GM21786 (cell line): ENCODE results near the gene DPYSL3.
A peak's percentile ranks its signal among the peaks of the same experiment; 100 is the strongest.

Experiments used
- ATAC-seq: cut with Tn5 transposase; IDR thresholded peaks from one replicate; pipeline ENCODE4 v1.9.1; 2021; ENCODE audit not compliant: unreplicated experiment

Gene DPYSL3

DNA sequence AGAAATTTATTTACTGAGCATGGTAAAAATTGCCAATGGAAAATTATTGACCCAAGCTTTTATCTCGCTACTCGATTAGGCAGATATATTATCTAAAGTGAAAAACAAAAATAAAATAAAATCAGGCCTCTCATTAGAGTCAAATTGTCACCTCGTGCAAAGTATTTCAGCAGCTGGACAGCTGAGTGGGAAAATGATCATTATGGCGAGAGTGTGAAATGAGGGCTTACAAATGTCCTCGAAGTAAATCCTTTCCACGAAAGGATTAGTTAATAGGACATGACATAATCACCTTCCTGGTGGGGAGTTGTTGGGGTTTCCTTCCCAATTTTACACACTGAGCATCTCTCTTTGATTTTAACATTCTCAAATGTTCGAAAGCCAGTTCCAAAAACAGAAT, 5.4 kb upstream of the DPYSL3 start:
- no peak for ATAC-seq

DNA sequence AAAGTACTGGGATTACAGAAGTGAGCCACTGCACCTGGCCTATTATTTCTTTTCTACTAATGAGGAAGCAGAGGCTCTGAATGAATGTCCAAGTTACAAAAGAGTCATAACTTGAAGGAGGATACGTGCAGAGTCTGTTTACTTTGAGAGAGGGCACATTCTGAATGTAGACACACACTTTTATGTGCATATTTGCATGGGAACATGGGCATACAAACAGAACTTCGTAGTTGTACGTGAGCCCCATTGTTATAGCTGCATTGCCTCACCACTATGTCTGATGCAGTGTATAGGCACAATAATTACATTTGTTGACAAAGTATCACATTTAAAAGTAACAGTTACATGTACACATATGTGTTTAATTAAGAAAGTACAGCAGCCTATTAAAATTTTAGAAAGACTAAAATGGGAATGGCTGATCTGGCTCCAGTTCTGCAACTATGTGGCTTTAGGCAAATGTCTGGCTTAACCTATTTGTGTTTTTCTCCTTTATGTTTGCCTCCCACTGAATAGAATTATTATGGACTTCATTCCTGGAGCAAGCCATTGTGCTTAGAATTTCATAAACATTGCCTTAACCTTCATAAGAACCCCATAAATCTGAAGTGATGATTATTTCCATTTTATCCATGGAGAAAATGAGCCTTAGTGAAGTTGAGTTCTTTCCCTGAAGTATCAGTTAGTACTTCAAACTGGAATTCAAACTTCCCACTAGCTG, 3.0 kb upstream of the DPYSL3 start:
- no peak for ATAC-seq

DNA sequence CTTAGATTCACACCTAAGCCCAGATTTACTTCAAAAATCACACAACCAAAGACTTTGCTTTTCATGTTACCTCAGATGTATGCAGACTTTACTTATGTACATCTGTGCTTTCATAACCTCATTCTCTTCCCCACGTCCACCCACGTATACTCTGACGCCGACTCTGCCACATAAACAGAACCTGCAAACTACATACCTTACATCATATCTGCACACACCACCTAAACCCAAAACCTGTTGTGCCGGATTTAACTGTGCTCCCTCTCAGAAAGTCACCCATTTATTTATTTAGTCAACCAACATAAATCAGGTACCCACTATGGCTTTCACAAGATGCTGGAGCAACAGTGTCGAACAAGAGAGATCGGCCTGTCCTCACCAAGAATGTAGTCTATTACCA, 1.0 kb upstream of the DPYSL3 start:
- ATAC-seq: no peak

DNA sequence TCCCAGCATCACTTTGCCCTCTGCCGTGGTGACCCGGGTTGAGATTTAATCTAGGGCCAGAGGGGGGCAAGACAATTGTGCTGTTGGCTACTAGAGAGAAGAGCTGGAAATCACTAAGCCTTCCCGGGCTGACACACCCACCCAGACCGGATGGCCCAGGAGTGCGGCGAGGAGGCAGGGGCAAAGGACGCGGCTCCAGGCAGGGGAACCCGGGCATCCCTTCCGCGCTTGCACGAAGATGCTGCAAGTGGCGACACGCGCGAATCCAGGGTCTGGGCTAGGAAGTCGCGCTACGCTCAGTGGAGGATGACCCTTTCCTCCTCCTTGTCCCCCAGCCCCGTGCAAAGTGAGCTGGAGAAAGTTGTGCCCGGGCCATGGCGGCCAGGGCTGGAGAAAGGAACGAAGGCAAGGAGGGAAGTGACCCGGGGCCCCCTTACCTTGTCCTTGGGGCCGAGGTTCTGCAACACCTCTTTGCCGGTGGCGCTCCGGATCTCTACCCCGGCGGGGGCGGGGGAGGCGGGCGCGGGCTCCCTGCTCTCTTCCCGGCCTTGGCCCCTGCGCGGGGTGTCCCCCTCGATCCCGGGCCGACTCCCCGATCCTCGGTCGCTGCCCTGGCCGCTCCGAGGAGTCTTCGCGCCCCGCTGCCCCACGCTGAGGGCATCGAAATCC, 693 bp downstream of the DPYSL3 start:
- ATAC-seq: no peak

DNA sequence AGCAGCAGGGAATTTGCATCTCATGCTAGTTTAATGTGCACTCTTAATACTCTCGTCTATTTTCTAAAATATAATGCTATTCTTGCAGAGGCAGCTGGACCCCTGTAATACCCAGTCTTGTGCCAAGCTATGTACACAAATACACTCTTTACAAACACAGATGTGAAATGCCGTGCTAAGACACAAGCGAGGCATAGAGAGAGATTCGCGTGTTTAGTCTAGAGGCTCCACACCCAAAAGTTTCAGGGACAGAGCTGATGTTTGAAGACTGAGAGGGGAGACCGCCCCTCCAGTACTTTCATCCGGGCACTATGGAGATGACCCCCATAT, 1.2 kb downstream of the DPYSL3 start:
- ATAC-seq: no peak

DNA sequence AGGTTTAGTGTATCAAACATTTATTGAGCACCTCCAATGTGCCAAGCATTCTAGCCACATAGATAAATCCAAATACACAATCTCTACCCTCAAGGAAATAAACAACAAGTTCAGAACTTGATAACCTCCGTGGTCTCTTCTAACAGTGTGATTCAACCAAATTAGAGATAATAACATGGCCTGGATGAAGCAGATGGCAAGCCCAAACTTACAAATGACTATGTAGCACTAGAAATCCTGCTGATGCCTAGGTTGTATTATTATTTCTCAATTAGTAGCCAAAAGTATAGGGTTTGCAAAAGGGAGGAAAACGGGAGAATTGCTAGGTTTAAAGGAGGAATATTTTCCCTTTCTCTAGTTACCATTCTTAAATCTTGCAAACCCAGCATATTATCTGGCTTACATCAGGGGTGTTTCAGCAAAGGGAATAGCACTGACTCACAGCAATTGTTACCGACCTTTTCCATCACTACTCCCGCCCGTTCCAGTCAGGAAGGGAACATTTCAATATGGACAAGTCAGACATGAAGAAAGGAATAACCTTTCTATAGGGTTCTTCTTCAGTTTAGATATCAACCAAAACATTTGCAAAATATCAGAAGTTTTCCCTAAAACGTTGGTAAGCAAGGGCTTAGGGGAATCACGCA, 2.3 kb downstream of the DPYSL3 start:
- ATAC-seq: no peak

DNA sequence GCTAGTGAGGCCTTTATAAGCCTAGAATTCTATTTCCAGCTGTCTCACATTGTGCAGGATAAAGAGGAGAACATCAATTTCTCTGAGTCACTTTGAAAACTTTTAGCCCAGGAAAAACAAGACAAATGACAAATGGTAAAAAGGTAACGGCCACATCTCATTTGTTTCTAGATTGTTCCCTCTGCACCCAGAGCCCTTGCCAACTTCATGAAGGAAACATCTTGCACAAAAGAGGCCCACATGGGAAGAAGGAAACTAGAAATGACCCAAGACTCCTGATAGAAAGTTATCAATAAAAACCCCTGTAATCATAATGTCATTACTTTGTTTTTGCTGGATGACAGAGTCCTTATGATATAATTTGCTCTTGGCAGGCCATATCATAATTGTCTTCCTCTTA, 5.3 kb downstream of the DPYSL3 start:
- no peak for ATAC-seq

DNA sequence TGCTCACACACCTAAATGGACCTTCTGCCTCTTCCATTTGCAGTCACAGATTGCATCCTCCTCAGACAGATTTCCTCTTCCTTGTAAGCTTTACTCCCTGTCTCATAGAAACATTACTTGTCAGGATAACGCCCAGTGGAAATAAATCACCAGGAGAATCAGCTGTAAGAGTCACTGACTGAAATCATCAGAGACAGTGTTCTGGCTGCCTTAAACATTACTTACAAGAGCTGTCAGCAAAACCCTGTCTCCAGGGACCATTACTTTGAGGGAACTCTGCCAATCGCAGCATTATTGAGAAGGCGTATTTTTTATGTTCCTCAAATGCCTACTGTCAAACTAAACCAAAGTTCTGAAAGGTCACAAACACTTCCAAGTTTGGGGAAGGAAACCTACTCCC, 5.9 kb downstream of the DPYSL3 start:
- ATAC-seq: no peak

GRCh38 chr5:147490989-147491388, 18.9 kb downstream of the DPYSL3 start:
- ATAC-seq: no peak

DNA sequence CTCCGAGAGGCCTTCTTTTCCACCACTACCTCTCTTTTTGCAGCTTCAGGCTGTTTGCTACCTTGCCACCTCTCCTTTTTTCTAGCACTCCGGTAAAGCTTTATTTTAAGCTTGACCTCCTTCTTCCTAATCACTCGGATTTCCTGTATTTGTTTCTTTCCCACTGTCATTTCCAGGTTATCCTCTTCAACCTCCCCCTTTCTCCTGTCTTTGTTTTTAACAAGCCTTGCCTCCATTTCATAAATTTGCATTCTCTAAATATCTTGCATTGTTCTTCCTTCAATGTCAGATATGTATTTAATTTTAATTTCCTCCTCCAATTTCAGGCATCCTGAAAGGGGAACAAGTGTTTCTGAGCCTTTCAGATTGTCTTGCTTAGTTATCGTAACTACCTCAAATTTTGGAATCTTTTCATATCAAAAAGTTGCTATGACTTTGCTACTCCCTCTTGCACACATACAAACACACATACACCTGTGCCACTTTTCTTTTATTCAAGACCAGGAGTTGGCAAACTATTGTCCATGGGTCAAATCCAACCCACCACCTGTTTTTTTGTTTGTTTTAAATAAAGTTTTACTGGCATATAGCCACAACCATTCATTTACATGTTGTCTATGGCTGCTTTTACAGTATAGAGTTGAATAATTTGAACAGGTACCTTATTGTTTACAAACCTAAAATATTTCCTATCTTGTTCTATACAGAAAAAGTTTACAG, 22.7 kb downstream of the DPYSL3 start:
- ATAC-seq: no peak

DNA sequence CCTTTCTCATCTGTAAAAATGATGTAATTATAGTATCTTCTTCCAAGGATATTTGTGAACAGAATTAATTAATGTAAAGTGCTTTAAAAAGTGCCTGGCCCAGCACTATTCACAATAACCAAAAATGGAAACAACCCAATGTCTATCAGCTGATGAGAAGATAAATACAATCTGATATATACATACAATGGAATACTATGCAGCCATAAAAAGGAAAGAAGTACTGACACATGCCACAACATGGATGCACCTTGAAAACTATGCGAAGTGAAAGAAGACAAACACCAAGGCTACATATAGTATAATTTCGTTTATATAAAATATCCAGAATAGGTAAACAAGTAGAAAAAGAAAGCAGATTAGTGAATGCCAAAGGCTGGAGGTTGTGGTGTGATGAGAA, 24.1 kb downstream of the DPYSL3 start:
- ATAC-seq: no peak

DNA sequence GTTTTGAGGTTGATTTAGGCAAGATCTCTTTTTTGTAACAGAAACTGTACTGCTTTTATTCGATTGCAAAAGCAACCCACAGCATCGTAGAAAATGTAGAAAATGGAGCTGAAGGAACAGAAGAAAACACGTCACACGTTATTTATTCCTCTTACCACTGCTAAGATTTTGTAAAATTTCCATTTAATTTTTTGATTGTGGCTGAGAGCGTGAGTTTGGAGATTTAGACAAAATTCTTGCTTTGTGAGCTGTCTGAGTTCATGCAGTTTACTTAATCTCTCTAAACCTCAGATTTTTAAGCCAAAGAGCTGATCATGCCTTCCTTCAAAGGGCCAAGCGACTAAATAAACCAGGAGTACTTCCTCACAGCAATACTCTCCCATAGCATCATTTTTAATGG, 24.8 kb downstream of the DPYSL3 start:
- ATAC-seq: no peak

DNA sequence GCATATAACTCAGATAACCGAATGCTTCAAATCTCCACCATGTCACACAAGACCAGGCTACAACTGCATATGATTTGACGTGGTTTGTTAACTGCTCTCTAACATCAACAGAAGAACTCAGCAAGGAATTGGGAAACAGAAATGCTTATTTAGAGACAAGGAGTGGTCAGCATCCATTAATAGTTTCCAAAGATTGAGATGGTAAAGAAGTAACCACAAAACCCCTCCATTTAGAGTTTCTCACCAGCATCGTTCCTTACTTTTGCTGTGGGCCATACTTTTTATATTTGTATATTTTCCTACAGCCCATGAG, 25.2 kb downstream of the DPYSL3 start:
- ATAC-seq: no peak

DNA sequence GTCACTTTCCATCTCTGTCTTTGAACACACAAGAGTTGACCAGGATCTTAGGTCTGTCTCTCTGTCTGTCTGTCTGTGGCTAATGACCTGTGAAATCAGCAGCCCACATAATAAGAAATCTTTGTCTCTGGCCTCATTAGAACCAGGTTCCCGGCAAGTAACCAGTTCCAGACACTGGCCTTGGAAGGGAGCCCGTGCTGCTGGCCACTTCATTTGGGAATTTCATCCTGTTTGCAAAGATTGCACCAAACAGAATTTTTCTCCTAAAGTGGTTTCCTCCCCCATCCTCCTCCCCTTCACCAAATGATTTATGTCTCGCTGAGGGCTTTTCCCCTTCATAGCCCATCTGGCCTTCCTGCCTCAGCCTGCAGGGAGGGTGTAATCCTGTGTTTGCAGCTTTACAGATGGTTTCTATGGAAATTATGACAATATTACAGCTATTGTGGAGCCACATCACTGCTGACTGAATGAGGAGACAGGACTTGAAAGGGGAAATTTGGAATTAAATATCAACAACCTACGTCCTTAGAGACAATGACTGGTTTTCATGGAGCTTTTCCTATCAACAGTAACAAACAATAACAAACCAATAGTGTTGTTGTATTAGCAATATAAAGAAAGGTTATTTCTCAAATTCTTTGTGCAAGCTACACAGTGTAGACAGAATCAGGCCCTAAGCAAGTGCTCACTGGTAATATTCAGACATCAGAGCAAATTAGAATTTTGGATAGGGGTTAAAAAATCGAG, 25.7 kb downstream of the DPYSL3 start:
- no peak for ATAC-seq

- no peak for ATAC-seq
Observed at GRCh38 chr5:147483188-147483790, 26.6 kb downstream of the DPYSL3 start.

DNA sequence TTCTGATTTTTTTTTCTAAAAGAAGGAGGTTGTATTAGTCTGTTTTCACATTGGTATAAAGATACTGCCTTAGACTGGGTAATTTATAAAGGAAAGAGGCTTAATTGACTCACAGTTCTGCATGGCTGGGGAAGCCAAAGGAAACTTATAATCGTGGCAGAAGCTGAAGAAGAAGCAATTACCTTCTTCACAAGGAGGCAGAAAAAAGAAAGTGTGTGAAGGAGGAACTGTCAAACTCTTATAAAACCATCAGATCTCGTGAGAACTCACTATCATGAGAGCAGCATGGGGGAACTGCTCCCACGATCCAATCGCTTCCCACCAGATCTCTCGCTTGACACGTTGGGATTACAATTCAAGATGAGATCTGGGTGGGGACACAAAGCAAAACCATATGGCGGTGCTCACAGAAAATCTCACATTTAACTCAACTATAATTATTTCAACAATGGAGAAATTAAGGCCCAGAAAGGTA, 27.1 kb downstream of the DPYSL3 start:
- ATAC-seq: no peak

- ATAC-seq: peak; percentile 75
Observed at GRCh38 chr5:147481874-147482705, 27.8 kb downstream of the DPYSL3 start.

GRCh38 chr5:147481376-147481775, 28.5 kb downstream of the DPYSL3 start:
- no peak for ATAC-seq

GRCh38 chr5:147479949-147480348, 29.9 kb downstream of the DPYSL3 start:
- ATAC-seq: no peak

DNA sequence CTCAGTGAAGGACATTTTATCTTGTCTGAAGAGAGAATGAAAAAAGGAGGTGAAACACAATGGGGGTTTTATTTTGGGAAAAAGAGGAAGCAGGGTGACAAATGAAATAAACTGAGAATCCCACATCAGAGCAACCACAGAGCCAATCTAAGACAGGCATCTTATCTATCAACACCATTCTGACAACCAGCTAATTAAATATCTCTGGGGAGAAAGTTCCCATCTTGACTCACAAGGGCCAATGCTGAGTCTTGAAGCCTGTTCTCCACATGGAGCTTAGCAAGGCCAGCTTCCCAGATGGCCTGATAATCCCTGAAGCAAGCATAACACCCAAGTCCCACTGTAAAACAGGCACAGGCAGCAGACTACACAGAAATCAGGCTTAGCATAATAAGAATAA, 30.4 kb downstream of the DPYSL3 start:
- ATAC-seq: no peak
